ENCODE data around the gene SPOCK1. TPM values are rescaled to one million over a fixed set of nuclear protein-coding genes. Genes with fewer than 3 reads are reported as not detected.
"Not testable (repeated sequence)": the region's sequence is repeated elsewhere in the genome, so short reads cannot be mapped to it uniquely, and the experiment has no call there.

The SPOCK1 gene
- polyA plus RNA-seq, 3 donors = 1.8 to 5.7 (median 2.1) TPM

GRCh38 chr5:136953346-136954069, 545.6 kb downstream of the SPOCK1 start:
- intact Hi-C loops (cut with micrococcal nuclease); H4K20me1 ChIP-seq (ENCODE audit: insufficient read depth, low read length); H3K4me3 Mint-ChIP-seq; H3K9ac ChIP-seq (ENCODE audit: insufficient read depth, low read length, poor library complexity, severe bottlenecking); H3K27me3 Mint-ChIP-seq (ENCODE audit: low read depth in 3 of 3); H3K27ac Mint-ChIP-seq; H3K4me1 Mint-ChIP-seq; H3K79me2 ChIP-seq (ENCODE audit: insufficient read depth, low read length); H3K36me3 ChIP-seq (replicated peaks in 1 of 2; ENCODE audit: control insufficient read depth in 1 of 2, insufficient read depth in 2 of 2, low read length in 2 of 2); H3K4me2 ChIP-seq (replicated peaks; ENCODE audit: extremely low read depth, low read length, poor library complexity, severe bottlenecking); H3K4me1 ChIP-seq (ENCODE audit: control insufficient read depth in 1 of 2, insufficient read depth in 2 of 2, low read length in 2 of 2); H3K9me3 ChIP-seq (replicated peaks in 1 of 2; ENCODE audit: control insufficient read depth in 1 of 2, insufficient read depth in 1 of 2, low read length in 2 of 2); H3K27ac ChIP-seq (ENCODE audit: low read depth in 1 of 2, low read length in 2 of 2); H3K27me3 ChIP-seq (ENCODE audit: control insufficient read depth in 2 of 2, insufficient read depth in 2 of 2, low read length in 2 of 2); H3K36me3 Mint-ChIP-seq; H2AFZ ChIP-seq (ENCODE audit: insufficient read depth, low read depth, low read length, poor library complexity, severe bottlenecking); DNase-seq; H3K4me3 ChIP-seq (replicated peaks in 1 of 3; ENCODE audit: low read depth in 2 of 3, low read length in 3 of 3): not testable (repeated sequence)
- 86% methylated on average over 5 of the region's 8 CpGs for WGBS (ENCODE audit: insufficient coverage)
- H3K9me3 Mint-ChIP-seq = peaks cover 2 to 25% (median 22%) of the 10 kb centered on the region in 7 donors

- TF ChIP-seq CTCF (IDR thresholded peaks at IDR 0.05) = no peak
- Histone ChIP-seq H3K9ac (ENCODE audit: insufficient read depth, low read length, poor library complexity, severe bottlenecking) (no peak overlapping the region), H3K4me1 (ENCODE audit: control insufficient read depth in 1 of 2, insufficient read depth in 2 of 2, low read length in 2 of 2) (no peaks in the 10 kb centered on the region)
Observed at GRCh38 chr5:136927571-136927970, 571.6 kb downstream of the SPOCK1 start.

More at GRCh38 chr5:136927571-136927970, 571.6 kb downstream of the SPOCK1 start:
- no peak overlapping the region for H3K4me3 Mint-ChIP-seq
- Histone ChIP-seq H3K4me3 (replicated peaks in 1 of 3; ENCODE audit: low read depth in 2 of 3, low read length in 3 of 3) (no peak overlapping the region), H3K79me2 (ENCODE audit: insufficient read depth, low read length) (no peaks in the 10 kb centered on the region), H4K20me1 (ENCODE audit: insufficient read depth, low read length) (no peaks in the 10 kb centered on the region), H3K27me3 (ENCODE audit: control insufficient read depth in 2 of 2, insufficient read depth in 2 of 2, low read length in 2 of 2) (no peaks in the 10 kb centered on the region), H2AFZ (ENCODE audit: insufficient read depth, low read depth, low read length, poor library complexity, severe bottlenecking) (no peak overlapping the region), H3K27ac (ENCODE audit: low read depth in 1 of 2, low read length in 2 of 2) (no peak overlapping the region), H3K36me3 (replicated peaks in 1 of 2; ENCODE audit: control insufficient read depth in 1 of 2, insufficient read depth in 2 of 2, low read length in 2 of 2) (no peaks in the 10 kb centered on the region), H3K4me2 (replicated peaks; ENCODE audit: extremely low read depth, low read length, poor library complexity, severe bottlenecking) (no peak overlapping the region), H3K9me3 (replicated peaks in 1 of 2; ENCODE audit: control insufficient read depth in 1 of 2, insufficient read depth in 1 of 2, low read length in 2 of 2) (no peaks in the 10 kb centered on the region)
- no peak for DNase-seq
- peaks cover 2 to 9% (median 7%) of the 10 kb centered on the region in 7 donors for H3K9me3 Mint-ChIP-seq
- no peaks in the 10 kb centered on the region for H3K36me3 Mint-ChIP-seq
- H3K4me1 Mint-ChIP-seq = no peaks in the 10 kb centered on the region
- H3K27me3 Mint-ChIP-seq (ENCODE audit: low read depth in 3 of 3) = no peaks in the 10 kb centered on the region
- no peak overlapping the region for H3K27ac Mint-ChIP-seq
- intact Hi-C loops (cut with micrococcal nuclease) = no loop called here
